ENCODE data around the gene DPYD.

DPYD gene

DNA sequence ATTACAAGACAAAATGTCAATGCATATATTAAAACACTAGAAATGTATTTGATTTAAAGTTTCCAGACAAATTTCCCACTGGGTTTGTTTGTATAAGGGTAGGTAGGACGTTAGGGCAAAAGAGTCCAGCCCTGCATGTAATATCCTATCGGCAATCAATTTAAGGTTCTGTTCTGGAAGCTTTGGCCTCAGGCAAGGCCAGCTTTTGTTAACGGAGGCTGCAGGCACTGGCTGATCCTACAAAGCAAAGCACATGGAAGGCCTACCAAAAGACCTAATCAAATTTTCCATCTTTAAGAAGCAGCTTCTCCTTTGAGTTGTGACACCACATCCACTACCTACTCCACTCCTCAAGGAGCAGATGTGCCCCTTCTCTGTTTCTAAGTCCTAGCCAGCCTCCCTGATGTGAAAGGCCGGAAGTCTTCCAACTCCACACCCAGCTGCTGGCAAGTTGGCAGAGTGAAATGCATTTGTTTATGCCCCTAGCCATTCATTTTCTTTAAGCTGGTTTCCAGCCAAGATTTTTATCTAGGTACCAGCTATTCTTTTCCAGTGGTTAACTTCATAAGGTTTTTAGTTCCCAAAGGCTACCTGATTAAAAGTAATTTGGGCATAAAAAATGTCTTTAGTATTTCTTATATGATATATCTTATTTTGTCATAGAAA lies 746.7 kb downstream of the DPYD start:
- no peak for DNase-seq

DNA sequence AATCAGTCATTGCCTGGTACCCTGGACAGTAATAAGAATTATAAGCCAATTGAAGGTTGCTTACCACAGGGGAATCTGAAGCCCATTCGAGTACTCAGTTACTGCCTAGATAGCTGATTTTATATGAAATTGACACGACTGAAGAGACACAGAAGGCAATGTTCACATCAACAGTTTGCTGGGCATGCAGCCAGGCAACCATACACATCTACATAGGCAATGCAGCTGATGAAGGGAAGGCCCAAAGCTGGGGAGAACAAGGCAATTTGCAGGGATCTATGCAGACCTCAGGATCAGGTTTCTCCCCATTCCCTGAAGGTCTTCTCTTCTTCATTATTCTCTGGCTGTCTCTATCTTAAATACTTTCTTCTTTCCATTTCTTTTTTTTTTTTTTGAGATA lies 750.5 kb downstream of the DPYD start:
- DNase-seq: no peak

DNA sequence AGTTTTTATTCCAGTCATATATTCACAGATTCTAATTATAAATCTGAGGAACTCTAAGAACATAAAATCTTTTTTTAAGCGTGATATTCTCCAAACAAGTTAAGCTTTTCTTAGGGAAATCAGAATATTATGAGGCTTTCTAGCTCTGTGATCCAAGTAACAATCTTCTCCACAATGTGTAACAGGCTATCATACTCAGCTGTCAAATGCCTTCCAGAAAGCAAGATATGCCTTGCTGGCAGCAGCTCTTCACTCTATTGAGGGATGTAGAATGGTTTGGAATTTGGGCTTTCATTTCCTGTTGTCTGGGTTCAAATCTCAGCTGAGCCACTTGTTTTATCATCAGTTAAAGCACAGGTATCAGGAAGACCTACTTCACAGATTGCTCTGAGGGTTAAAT lies 752.8 kb downstream of the DPYD start:
- no peak for DNase-seq

DNA sequence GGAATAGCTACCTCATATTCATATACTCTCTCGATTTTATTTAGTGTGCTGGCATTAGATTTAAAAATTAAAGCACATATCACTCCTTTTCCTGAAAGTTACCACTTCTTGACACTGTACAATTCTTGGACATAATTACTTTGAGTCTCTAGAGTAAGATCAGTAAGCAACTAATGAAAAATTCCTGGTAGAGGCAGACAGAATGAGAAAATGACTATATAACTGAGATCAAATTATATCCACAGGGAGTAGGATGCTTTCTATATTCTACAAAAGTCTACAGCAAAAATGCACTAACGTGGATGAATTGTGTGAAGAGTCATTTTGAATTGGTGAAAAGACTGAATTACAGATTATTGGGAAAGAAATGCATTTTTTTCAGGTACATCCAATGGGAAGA lies 753.6 kb downstream of the DPYD start:
- no peak for DNase-seq

DNA sequence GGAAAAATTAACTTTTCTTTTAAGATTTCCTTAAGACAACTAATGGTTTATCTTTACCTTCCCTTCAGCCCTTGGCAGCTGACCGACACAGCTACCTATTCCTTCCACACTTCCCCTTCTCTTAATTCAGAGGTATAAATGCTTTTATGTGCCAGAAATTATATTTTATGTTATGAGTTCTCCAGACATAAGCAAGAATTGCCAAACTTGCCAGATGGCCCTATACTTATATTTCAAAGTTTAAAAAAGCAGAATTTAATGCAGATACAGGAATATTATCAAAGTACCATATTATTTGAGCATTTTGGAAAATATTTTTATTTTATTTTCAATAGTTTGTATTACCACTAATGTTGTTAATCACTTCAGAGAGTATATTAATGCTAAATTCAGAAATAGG lies 754.2 kb downstream of the DPYD start:
- no peak for DNase-seq

DNA sequence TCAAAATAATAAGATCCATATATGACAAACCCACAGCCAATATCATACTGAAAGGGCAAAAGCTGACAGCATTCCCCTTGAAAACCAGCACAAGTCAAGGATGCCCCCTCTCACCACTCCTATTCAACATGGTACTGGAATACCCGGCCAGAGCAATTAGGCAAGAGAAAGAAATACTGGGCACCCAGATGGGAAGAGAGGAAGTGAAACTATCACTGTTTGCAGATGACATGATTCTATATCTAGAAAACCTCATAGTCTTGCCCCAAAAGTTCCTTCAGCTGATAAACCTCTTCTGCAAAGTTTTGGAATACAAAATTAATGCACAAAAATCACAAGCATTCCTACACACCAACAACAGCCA lies 756.6 kb downstream of the DPYD start:
- no peak for DNase-seq

DNA sequence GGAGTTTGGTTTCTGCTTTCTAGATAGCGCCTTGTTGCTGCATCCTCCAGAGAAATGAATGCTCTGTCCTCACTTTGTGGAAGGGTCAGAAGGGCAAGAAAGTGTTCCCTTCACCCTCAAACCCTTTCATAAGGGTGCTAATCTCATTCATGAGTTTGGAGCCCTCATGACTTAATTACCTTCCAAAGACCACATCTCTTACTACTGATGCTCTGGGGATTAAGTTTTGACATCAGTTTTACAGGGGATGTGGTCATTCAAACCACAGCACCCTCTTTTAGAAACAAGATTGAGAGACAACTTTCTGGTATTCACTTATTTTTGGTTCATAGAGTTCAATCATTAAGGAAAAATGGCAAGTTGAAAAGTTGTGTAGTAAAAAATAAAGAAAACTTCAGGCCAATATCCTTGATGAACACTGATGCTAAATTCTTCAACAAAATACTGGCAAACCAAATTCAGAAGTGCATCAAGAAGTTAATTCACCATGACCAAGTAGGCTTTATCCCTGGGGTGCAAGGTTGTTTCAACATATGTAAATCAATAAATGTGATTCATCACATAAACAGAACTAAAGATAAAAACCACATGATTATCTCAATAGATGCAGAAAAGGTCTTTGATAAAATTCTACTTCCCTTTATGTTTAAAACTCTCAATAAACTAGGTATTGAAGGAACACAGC lies 757.1 kb downstream of the DPYD start:
- no peak for DNase-seq

DNA sequence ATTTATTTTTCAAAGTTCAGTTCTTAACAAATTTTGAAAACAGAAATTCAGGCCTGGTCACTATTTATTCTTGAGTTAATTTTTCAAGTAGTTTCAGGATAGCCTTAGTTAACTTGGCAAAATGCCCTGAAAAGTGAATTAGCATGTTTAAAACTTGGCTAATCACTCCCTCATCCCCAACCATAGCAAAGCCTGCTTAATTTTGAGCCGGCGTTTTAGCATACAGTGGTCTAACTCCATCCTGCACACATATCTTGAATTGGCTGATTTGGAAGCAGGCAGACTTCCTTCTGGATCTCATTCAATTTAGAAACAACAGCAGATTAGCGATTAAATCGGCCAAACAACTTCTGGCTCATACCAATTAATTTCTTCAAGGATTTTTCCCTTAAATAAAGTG lies 760.0 kb downstream of the DPYD start:
- DNase-seq: no peak

DNA sequence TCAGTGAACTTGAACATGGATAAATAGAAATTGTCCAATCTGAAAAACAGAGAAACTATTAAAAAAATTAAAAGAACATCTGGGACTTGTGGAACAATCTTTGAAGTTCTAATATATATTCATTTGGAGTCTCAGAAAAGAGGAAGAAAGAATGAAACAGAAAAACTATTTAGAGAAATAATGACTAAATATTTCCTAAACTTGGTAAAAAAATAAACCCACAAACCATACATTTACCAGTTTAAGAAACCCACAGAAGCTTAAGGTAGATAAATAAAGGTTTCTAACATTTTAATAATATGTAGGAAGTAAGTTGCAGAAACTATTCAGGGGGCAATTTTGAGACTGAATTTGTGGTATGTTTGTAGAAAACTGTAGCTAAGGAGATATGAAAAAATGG lies 761.5 kb downstream of the DPYD start:
- no peak for DNase-seq

DNA sequence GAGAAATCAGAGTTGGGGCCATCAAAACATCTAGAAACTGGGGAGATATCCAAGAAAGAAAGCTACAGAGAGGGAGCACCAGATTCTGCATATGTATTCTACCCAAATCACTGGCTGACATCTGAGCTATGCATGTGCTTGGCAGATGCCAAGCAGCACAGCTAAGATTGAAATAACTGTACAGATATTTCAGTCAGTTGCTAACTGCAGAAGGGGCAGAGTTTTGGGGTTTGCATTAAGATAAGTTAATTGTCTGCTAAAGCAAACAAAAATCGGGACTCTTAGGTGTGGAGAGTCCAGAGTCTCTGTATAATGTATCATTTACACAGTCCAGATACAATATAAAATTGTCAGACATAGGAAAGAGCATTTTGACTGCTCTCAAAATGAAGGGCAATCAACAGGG lies 762.1 kb downstream of the DPYD start:
- DNase-seq: no peak

DNA sequence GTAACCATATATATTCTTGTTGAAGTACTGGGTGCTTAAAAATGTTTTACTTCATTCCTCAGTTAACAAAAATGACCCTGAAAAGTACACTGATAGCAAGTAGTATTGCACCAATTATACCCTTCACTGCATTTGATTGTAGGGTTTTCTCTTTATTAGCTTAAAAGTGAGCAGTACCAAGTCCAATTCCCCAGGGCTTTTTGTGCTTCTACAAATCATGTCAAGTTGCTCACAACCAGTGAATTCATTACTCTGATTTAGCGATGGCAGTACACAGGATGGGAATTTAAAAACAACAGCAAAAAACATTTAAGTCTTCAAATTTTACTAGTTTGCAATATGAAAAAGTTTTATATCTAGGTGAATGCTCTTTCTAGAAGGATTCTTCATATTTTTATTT lies 762.8 kb downstream of the DPYD start:
- DNase-seq: no peak

DNA sequence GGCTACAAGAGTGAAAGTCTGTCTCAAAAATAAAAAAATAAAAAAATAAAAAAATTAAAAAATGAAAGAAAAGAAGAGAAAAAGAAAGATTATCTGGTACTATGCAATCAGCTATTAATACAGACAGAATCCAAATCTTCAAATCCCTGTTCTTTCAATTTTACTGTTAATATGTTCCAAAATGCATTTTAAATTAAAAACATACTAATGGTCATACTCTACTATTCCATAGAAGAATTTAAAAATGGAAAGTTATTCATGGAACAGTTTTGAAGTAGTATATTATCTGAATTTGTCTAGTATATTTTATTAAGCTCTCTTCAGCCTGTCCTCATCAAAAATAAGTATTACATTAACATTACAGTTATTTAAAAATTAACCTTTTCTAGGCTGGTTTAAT lies 769.2 kb downstream of the DPYD start:
- no peak for DNase-seq

DNA sequence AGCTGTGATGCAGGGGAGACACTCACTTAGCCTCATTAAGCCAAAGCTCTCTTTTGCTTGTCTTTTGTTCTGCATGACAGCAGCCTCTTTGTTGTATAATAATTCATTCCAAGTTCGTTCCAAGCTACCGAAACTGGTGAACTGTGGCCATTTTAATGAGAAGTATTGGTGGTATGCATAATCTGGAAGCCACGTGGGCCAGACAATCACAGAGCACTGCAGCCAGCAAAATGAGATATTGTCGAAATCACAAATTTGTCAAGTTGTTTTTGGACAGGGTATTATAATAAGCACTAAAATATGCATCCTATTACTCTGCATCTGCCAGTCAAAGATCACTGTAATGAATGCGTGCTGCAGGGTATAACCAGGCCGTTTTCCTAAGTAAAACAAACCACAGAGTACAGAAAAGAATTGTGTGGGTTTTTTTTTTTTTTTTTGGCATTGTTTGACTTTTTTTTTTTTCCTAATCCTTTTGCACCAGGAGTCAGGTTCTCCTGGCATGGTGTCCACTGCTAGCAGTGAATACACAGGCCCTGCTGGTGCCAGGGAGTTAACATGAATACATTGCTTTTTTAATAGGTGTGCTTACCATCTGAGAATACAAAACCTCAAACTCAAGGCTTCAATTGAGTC lies 775.4 kb downstream of the DPYD start:
- DNase-seq: no peak

DNA sequence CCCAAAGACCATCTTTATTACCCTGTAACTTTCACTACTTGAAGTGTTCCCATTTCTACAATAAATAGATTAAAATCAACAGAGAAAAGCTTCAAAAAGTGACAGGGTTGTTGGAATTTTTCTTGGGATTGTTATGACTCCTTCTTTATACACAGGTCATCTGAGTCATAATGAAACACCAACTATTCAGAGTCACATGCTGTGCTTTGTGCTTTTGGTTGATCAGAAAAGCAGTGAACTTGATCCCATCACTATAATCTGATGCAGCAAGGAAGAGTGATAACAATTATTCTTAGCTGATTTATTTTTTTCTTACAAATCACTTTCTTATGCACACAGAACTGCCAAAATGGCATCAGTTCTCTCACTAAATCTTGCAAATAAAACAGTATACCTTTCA lies 776.3 kb downstream of the DPYD start:
- DNase-seq: no peak

DNA sequence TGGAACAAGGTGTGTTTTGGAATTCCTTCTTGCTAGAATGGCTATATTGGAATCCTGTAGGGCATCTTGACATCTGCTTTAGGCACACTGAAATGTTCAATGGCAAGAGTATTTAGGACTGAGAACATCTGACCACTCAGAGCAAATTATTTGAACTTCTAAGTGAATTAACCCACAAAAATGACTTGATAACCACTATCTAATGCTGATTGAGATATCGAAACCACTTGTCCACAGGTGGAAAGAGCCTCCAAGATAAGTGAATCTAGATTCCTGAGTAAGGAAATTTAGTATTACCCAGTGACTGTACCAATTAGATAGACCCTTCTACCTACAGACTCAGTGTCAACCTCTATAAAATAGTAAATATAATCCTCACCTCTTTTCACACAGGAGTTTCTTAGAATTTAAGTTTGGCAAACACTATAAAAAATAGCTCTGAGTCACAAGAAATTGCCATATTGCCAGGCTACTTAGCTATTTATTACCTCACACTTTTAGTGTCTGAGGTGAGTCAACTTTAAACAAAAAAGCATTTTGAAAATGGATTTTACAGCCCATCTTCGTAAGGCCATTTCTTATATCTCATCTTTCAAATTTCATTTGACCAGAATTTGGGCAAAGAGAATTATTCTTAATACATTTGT lies 777.5 kb downstream of the DPYD start:
- no peak for DNase-seq

DNA sequence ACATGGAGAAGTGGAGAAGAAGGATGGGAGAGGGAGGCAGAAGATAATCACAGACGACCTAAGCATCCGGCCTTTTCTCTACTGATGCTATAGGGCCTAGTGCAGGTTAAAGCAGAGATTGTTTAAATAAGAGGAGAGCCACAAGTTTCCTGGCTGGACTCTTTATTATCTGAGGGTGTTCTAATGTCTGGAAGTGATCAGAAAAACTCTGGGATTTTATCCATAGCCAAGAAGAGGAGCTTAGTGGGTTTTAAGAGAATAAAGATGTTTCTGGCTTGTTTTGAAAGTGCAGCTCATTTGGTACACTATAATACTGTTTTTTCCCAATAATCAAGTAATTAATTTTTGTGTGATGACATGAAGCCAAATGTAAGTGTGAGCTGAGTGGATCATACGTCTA lies 780.2 kb downstream of the DPYD start:
- DNase-seq: no peak

DNA sequence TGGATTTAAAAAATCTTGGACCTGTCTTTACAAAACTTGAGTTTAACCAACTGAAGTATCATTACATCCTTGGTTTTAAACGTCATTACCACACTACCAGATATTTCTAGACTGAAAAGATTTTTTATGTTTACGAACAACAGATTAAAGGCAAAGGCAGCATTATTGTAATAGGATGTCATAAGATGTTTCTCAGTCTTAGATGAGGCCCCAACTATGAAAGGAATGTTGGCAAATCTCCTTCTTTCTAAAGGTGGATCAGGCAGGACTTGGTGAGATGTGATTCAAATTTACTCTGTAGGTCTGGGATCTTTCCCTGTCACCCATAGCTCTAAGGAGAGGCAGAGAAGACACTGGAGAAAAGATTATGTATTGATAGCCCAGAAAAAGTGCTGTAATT lies 781.3 kb downstream of the DPYD start:
- no peak for DNase-seq

DNA sequence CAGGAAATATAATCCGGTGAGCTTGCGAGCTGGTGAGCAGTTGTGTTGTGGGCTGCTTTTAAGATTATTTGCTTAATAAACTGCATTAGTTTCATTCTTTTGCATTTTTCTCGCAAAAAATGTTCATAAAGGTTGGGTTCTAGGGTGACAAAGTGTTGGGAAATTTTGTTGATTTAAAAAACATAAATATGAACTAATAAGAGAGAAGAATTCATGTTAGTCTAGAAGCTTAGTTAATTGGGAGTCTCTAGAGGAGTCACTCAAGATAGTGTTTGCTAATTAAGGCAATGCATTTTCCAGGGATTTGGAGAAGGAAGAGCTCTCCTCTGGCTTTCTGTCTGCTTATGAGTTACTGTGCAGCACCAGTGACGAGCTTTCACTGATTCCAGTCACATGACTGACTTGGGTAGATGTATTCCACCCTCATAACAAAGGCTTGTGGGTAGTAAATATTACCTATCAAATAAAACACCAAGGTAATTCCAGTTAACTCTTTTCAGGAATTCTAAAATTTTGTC lies 782.3 kb downstream of the DPYD start:
- DNase-seq: no peak

DNA sequence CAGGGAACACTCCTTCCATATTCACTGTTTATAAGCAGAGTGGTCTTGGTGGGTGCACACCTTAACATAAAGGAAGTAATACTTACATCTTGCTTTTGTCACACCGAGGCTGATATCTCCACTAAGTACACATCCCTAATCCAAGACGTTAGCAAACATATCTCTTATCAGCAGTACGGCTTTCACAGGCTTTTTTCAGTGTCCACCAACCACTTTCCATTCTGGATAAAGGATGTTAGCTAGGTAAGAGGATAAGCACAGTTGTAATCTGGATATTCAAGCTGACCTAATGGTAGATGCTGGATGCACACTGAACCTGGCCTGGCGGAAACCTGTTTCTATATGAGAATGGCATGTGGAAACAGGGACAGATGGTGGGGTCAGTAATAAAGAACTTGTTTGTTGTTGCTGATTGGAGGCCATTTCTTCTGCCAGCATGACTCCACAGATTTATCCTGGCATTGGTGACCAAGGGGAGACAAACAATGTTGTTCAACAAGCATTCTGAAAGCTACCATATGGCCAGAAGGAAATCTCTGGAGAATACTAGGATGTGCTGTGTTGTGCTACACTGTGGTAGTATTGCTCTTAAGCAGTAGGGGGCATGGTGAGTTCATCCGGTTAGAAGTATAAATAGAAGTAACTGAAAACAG lies 782.8 kb downstream of the DPYD start:
- no peak for DNase-seq

DNA sequence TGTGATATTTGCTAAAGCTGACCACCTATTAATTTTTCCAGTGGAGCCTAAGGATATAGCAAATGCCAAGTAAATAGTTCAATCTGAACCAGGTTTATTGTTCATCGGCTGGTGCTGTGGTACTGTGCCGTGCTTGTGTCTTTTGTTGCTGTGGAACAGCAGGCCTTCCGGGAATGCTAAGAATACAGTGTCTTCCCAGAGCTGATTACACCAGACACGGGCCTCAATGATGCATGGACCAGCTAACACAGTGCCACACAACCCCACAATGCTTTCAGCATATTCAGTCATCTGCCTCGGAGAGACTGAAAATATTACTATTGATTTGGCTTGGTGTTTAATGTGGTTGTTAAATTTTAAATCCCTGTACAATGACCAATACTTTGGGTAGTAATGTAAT lies 783.8 kb downstream of the DPYD start:
- no peak for DNase-seq

DNA sequence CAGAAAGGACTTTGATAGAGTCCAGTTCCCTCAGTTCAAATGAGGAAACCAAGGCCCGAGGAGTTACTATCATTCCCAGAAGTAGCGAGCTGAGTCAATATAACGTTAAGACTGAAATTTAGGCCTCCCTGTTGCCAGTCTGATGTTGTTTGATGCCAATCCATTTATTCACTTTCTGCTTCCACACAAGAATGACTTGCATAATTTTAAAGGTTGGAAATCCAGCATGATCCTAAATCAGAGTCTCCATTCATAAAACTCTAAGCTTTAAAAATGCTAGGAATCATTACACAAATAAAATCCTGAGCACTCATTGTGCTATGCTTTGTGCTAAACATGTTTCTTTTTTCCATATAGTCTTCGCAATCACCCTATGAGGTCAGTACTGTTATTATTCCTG lies 784.9 kb downstream of the DPYD start:
- no peak for DNase-seq

DNA sequence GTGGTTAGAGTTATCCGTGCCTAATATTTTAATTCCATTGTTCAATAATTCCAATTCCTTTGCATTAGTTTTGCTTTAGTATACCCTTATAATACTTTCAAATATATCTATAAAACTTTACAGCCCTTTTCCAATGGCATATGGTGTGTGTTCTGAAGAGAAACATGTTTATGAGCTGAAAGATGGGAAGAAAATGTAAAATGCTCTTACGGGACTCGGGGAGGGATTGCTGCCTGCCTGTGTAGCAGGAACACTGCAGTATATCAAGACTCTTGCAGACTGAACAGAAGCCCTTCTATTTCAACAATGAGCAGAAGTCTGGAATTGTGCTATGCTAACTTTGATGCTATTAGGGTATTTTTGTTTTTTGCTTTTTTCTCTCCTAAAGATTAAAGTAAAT lies 792.4 kb downstream of the DPYD start:
- DNase-seq: no peak

DNA sequence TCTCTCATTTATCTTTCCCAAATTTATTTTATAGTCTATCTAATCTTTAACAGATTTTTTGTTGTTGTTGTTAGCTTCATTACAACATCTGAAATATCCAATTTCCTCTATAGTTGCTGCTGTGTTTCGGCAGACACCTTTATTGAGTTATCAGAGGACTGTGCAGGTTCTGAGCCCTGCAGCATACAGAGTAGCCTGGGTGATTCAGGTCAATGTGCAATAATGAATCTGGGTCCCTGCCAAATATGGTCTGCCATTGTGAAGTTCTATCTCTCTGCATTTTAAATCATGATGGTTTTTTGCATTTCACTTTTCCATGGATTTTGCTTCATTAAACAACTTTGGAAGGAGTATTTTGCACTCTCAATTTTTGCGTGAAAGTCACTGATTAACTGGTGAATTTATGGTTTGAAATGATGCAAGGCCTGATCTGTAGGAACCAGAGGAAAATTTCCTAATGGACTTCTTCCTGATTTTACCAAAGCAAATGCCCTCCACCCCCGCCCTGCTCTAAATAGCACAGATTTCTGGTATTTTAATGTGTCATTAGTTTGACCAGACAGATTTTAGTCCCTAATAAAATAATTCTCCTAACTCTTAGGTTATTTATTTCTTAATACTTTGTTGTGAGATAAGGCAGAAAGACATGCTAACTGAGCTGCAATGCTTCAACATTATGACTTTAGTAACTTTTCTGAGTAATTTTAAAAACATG lies 797.0 kb downstream of the DPYD start:
- no peak for DNase-seq

Measured in activated CD4-positive, alpha-beta T cell treated with anti-CD3 and anti-CD28 coated beads for 4 hours (primary cell).